GM21528 (cell line): ENCODE measurements around the gene MGAT3.
A peak's percentile ranks its signal among the peaks of the same experiment; 100 is the strongest.

Source experiments
- ATAC-seq: cut with Tn5 transposase; IDR thresholded peaks from one replicate; pipeline ENCODE4 v1.9.1; 2021; ENCODE audit warnings: mild to moderate bottlenecking, moderate library complexity; ENCODE audit not compliant: unreplicated experiment, low FRiP score

The MGAT3 gene

GRCh38 chr22:39526736-39527171 lies 69.9 kb downstream of the MGAT3 start:
- ATAC-seq: no peak

DNA sequence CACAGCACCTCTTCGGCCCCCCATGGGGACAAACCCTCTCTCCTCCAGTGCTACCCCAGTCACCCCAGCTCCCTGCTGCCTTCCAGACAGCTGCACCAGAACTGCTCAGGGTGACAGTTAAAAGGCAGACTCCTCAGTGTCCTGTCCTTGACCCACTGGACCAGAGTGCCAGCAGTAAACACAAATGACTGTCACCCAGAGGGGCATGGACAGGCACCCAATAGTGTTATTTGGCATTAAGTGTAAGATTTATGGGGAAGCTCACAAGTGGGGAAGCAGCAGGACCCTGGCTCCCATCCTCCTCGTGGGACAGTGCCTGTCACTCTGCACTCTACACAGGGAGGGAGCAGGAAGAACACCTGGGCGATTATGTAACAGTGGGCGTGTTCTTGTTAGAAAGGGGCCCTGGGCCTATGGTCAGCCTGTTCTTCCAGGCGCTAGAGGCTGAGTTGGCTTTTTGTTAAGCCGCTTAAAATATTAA lies 70.7 kb downstream of the MGAT3 start:
- ATAC-seq: no peak

GRCh38 chr22:39528080-39528661 lies 71.4 kb downstream of the MGAT3 start:
- no peak for ATAC-seq

DNA sequence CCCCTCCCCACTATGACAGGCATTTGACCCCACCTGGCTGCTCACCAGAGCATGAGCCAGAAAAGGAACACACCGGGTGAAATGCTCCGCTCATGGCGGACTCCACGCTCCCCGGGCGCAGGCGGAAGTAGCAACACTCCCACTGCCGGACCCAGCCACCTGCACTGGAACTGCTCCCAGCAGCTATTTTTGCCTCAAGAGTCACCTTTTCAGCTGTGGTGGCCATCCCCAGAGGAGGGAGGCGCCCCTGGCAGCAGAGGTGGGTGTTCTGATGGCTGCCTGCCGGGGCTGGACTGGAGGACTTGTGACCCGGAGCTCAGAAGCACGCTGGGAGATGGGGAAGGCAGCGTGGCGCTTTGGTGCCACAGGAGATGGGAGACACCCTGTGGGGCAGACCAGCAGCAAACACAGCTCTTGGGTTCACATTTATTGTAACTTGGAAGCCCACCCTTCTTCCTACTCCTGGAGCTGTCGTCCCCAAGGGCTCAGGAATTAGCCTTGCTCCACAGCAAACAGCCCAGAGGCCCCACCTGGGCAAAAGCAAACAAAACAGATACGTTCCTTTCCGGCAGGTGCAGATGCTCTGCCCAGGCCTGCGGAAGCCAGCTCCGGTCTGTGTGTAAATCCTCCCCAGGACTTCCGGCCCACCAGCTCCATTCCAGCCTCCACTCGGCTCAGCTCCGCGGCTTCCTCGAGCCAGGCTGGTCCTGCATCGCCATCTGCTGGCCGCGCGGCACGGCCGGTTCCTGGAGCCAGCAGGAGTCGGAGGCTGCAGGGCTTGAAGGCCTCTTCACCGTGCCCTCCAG lies 72.1 kb downstream of the MGAT3 start:
- ATAC-seq: peak; percentile 31

GRCh38 chr22:39529487-39529851 lies 72.7 kb downstream of the MGAT3 start:
- ATAC-seq: no peak

- ATAC-seq: no peak
Observed at GRCh38 chr22:39530116-39530515, 73.3 kb downstream of the MGAT3 start.

DNA sequence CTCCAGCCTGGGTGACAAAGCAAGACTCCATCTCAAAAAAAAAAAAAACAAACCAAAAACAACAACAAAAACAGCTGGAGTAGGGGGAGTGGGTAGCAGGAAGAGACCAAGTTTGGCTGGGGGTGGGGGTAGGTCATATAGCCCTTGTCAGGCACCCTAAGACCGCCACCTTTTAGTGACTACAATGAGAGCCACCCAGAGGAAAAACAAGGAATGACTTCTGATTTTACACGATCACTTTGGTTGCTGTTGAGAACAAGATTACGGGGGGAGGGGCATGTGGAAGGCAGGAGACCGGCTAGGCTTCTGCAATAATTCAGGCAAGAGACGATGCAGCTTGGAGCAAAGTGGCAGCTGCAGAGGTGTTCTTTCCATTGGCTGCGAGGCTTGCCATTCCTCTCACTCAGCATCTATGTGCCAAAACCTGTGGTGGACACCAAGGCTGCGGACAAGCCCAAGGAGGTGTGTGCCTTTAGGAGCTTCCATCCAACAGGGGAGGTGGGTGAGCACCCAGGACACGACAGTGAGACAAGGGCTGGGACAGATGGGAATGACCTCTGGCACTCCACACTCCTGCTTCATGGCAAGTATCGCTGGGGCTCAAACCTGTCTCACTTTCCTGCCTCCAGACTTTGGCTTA lies 74.0 kb downstream of the MGAT3 start:
- ATAC-seq: no peak

DNA sequence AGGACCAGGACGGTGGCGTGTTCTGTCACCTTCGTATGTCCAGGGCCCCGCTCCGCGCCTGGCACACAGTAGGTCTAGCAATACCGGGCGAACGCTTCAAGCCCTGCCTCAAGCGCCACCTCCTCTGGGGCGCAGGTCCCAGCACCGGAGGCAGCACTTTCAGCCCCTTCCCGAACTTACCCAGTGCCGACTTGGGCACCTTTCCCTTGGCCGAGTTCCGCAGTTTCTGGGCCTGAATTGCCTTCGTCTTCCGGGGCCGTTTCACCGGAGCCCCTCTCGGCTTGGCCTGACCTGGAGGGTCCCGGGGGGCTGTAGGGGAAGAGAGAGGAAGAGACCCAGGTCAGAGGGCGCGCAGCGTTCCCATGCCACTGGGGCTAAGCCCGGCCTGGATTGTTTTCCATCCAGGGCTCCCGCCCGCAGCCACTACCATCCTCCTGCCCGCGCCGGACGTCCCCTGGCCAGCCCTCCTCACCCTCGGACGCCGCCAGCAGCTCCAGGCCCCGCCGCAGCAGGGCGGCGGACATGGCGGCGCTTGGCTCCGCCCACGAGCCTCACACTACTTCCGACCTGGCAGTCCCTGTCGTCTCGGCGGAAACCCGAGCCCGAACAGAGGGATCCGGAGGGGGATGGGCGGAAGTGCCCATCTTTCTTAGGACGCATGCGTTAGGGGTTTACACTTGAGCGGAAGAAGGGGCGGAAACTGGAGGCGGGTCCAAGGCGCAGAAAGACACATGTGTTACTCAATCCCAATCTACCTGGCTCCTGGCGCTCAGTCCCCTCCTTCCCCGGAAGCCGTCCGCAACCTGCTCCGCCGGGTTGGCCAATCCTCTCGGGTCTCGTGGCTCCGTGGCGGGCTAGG lies 75.6 kb downstream of the MGAT3 start, which contains the start of gene RPS19BP1:
Gene RPS19BP1, minus strand, starts transcription at position 534 of the 859 bp plus-strand sequence. Its CDS starts 10 bp downstream, at position 524.
- peak; percentile 67 for ATAC-seq

- no peak for ATAC-seq
Observed at GRCh38 chr22:39534092-39534506, 77.3 kb downstream of the MGAT3 start.

- no peak for ATAC-seq
Observed at GRCh38 chr22:39534591-39535356, 78.0 kb downstream of the MGAT3 start.

- ATAC-seq: no peak
Observed at GRCh38 chr22:39535357-39535725, 78.5 kb downstream of the MGAT3 start.

GRCh38 chr22:39535831-39536449 lies 79.1 kb downstream of the MGAT3 start:
- ATAC-seq: no peak

DNA sequence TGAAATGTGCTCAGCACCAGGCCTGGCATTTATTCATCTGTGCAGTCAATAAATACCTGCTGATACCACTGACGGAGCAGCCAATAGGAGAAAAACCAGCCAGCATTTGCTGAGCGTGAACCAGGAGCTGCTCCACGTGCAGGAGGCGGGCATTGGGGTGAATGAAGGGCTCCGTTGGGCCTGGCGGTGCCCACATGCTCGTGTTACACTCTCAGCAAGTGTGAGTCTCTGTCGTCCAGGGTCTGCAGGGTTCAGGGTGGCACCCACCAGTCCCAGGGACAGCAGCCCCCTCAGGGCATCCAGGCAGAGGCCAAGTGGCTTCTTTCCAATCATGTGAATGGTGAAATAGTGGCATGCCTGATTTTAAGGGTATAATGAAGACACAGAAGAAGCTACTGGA lies 79.9 kb downstream of the MGAT3 start:
- no peak for ATAC-seq

DNA sequence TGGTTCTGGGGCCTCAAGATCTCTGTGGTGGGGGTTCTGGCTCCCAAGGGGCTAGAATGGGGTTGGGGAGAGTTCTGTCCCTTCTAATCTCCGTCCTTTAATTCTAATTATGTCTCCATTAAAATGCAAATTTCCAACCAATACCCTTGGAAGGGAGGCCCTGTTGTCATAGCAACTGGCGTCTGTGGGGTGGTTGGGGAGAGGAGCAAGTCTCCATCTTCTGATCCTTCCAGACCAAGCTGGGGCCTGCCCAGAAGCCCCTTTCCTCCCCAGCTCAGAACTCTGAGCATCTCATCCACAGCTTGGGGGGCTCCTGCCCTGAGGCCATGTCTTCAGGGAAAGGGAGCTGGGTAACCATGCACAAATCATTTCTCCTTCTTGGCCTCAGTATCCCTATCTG lies 81.2 kb downstream of the MGAT3 start:
- no peak for ATAC-seq
